HEK293 (cell line): ENCODE results near the gene WFDC1.
A peak's percentile ranks its signal among the peaks of the same experiment; 100 is the strongest.

Experiments
- CTCF ChIA-PET: fragments of 350-600 bp; formaldehyde crosslinking; extraction: SDS; loops from one replicate; lab custom pipeline; 2021; ENCODE audit warnings: antibody characterized with exemption; lab: Yijun Ruan, JAX
- POLR2A ChIA-PET: fragments of 300-600 bp; formaldehyde crosslinking; extraction: SDS; loops from one replicate; lab custom pipeline; 2020; ENCODE audit warnings: antibody characterized with exemption, inconsistent platforms; lab: Yijun Ruan, JAX
- H3K27ac ChIP-seq: fragments of 200-500 bp; sonication (Bioruptor generic); 2 replicates; pipeline ENCODE4 v1.5.1; 2014; ENCODE audit warnings: low read depth, low read length, control low read depth, inconsistent platforms; ENCODE audit errors: extremely low read depth
- H3K36me3 ChIP-seq, 2 experiments: fragments of 200-500 bp in 1 of 2; sonication (Bioruptor generic) in 1 of 2; 1 replicate in 1 of 2; 2 replicates in 1 of 2; pipeline ENCODE4 v1.5.1; 2014 to 2017; ENCODE audit warnings: inconsistent platforms in 2 of 2, low read length in 2 of 2; ENCODE audit not compliant: control insufficient read depth in 2 of 2, insufficient read depth in 1 of 2
- H3K4me1 ChIP-seq: fragments of 200-500 bp; sonication (Bioruptor generic); 2 replicates; pipeline ENCODE4 v1.5.1; 2014; ENCODE audit warnings: mild to moderate bottlenecking, low read length, inconsistent platforms; ENCODE audit not compliant: control insufficient read depth, insufficient read depth
- H3K4me3 ChIP-seq: 2 replicates; pipeline ENCODE4 v1.5.1; 2011; ENCODE audit warnings: low read depth, mild to moderate bottlenecking, control low read depth, low read length, moderate library complexity
- H3K9me3 ChIP-seq: fragments of 200-500 bp; sonication (Bioruptor generic); 2 replicates; pipeline ENCODE4 v1.5.1; 2014; ENCODE audit warnings: low read depth, low read length, inconsistent platforms; ENCODE audit not compliant: control insufficient read depth, insufficient read depth
- IKZF3 ChIP-seq: fragments of 450-650 bp; IDR thresholded peaks from 2 replicates; pipeline ENCODE4 v1.5.0; 2018; ENCODE audit warnings: missing biosample characterization, mild to moderate bottlenecking, missing genetic modification characterization, moderate library complexity
- MEIS1 ChIP-seq: sonication (generic); formaldehyde crosslinking; IDR thresholded peaks from 2 replicates; pipeline ENCODE4 v1.8.1; 2022; ENCODE audit warnings: missing genetic modification reagents, mild to moderate bottlenecking, borderline replicate concordance
- ZNF132 ChIP-seq: fragments of 450-650 bp; formaldehyde crosslinking; IDR thresholded peaks from 2 replicates; pipeline ENCODE4 v1.5.1; 2017; ENCODE audit warnings: missing biosample characterization, missing genetic modification characterization, borderline replicate concordance
- ZNF146 ChIP-seq: fragments of 450-650 bp; formaldehyde crosslinking; IDR thresholded peaks from 2 replicates; pipeline ENCODE4 v1.5.1; 2016; ENCODE audit warnings: missing biosample characterization, missing genetic modification characterization
- ZNF530 ChIP-seq: fragments of 450-650 bp; formaldehyde crosslinking; IDR thresholded peaks from 2 replicates; pipeline ENCODE4 v1.5.1; 2016; ENCODE audit warnings: low read depth, missing biosample characterization, missing genetic modification characterization
- TF ChIP-seq, protein P1 (sequence below): fragments of 450-650 bp; formaldehyde crosslinking; IDR thresholded peaks from 2 replicates; pipeline ENCODE4 v1.5.1; 2016; ENCODE audit warnings: missing biosample characterization, missing genetic modification characterization, borderline replicate concordance
- TF ChIP-seq, protein P2 (sequence below): fragments of 450-650 bp; formaldehyde crosslinking; IDR thresholded peaks from 2 replicates; pipeline ENCODE4 v1.5.1; 2016; ENCODE audit warnings: missing biosample characterization, missing genetic modification characterization, low read depth
- TF ChIP-seq, protein P3 (sequence below): fragments of 450-650 bp; formaldehyde crosslinking; IDR thresholded peaks from 2 replicates; pipeline ENCODE4 v1.5.1; 2016; ENCODE audit warnings: missing biosample characterization, missing genetic modification characterization

The WFDC1 gene

DNA sequence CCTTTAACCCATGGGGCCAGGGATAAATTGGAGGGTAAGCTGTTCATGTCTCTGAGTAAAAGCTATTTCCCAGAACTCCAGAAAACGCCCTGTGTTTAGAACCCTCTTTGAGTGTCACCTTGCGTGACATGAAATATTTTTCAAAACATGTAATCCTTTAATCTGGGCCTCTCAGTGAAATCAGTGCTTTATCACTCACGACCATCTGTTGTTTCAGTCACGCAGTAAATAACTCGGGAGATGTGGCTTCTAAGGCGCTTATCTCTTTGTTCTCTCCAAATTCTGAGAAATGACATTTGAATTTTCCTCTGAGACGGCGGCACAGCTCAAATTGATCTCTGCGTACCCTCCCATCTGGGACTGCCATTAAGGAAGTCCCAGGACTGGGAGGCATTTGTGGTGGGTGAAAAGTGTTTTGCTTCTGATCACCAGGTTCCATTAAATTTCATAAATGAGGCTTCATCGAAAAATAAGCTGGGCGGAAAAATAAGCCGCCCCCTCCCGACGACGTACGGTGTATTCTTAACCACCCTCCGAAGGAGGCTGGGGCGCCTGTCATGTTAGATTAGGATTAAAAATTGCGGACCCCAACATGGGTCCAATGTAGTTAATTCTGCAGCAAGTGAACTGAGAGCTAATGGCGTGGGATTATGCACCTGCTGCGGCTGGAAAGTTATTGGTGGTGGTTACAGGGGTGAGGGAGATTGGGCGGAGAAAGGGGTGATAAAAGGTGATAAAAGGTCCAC lies 12.7 kb downstream of the WFDC1 start (continued):
- TF ChIP-seq, protein P1, sequence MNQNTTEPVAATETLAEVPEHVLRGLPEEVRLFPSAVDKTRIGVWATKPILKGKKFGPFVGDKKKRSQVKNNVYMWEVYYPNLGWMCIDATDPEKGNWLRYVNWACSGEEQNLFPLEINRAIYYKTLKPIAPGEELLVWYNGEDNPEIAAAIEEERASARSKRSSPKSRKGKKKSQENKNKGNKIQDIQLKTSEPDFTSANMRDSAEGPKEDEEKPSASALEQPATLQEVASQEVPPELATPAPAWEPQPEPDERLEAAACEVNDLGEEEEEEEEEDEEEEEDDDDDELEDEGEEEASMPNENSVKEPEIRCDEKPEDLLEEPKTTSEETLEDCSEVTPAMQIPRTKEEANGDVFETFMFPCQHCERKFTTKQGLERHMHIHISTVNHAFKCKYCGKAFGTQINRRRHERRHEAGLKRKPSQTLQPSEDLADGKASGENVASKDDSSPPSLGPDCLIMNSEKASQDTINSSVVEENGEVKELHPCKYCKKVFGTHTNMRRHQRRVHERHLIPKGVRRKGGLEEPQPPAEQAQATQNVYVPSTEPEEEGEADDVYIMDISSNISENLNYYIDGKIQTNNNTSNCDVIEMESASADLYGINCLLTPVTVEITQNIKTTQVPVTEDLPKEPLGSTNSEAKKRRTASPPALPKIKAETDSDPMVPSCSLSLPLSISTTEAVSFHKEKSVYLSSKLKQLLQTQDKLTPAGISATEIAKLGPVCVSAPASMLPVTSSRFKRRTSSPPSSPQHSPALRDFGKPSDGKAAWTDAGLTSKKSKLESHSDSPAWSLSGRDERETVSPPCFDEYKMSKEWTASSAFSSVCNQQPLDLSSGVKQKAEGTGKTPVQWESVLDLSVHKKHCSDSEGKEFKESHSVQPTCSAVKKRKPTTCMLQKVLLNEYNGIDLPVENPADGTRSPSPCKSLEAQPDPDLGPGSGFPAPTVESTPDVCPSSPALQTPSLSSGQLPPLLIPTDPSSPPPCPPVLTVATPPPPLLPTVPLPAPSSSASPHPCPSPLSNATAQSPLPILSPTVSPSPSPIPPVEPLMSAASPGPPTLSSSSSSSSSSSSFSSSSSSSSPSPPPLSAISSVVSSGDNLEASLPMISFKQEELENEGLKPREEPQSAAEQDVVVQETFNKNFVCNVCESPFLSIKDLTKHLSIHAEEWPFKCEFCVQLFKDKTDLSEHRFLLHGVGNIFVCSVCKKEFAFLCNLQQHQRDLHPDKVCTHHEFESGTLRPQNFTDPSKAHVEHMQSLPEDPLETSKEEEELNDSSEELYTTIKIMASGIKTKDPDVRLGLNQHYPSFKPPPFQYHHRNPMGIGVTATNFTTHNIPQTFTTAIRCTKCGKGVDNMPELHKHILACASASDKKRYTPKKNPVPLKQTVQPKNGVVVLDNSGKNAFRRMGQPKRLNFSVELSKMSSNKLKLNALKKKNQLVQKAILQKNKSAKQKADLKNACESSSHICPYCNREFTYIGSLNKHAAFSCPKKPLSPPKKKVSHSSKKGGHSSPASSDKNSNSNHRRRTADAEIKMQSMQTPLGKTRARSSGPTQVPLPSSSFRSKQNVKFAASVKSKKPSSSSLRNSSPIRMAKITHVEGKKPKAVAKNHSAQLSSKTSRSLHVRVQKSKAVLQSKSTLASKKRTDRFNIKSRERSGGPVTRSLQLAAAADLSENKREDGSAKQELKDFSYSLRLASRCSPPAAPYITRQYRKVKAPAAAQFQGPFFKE, result no peak
- TF ChIP-seq IKZF3 (tag by site-specific recombination) (no peak), ZNF530 (tag by site-specific recombination) (no peak)
- TF ChIP-seq, protein P2, sequence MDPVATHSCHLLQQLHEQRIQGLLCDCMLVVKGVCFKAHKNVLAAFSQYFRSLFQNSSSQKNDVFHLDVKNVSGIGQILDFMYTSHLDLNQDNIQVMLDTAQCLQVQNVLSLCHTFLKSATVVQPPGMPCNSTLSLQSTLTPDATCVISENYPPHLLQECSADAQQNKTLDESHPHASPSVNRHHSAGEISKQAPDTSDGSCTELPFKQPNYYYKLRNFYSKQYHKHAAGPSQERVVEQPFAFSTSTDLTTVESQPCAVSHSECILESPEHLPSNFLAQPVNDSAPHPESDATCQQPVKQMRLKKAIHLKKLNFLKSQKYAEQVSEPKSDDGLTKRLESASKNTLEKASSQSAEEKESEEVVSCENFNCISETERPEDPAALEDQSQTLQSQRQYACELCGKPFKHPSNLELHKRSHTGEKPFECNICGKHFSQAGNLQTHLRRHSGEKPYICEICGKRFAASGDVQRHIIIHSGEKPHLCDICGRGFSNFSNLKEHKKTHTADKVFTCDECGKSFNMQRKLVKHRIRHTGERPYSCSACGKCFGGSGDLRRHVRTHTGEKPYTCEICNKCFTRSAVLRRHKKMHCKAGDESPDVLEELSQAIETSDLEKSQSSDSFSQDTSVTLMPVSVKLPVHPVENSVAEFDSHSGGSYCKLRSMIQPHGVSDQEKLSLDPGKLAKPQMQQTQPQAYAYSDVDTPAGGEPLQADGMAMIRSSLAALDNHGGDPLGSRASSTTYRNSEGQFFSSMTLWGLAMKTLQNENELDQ (tag by site-specific recombination), result no peak

DNA sequence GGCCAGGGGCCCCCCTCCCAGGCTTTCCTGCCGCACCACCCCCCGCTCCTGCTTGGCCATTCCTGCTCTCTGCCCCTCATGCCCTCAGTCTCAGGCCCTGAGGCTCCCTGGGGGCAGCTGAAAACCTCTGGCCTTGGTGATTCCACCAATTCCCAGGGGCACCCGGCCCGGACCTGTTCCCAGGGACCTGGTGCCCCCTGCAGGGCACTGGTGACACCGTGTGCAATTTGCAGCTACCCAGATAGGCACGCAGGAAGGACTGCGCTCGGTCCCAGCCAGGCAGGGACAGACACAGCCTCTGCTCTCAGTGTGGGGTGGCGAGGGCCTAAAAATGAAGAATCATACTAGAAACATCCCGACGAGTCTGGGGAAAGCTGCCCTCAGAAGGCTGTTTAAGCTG lies 13.4 kb downstream of the WFDC1 start:
- no peaks in the 10 kb centered on the region for H3K4me1 ChIP-seq
- TF ChIP-seq ZNF132 (tag by site-specific recombination), result no peak
- TF ChIP-seq, protein P3, sequence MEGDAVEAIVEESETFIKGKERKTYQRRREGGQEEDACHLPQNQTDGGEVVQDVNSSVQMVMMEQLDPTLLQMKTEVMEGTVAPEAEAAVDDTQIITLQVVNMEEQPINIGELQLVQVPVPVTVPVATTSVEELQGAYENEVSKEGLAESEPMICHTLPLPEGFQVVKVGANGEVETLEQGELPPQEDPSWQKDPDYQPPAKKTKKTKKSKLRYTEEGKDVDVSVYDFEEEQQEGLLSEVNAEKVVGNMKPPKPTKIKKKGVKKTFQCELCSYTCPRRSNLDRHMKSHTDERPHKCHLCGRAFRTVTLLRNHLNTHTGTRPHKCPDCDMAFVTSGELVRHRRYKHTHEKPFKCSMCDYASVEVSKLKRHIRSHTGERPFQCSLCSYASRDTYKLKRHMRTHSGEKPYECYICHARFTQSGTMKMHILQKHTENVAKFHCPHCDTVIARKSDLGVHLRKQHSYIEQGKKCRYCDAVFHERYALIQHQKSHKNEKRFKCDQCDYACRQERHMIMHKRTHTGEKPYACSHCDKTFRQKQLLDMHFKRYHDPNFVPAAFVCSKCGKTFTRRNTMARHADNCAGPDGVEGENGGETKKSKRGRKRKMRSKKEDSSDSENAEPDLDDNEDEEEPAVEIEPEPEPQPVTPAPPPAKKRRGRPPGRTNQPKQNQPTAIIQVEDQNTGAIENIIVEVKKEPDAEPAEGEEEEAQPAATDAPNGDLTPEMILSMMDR (tag by site-specific recombination), result peak; percentile 70
- ChIA-PET POLR2A (interaction anchor here (0.6 to 1.2 kb wide), 2 partner anchors 31 to 352 kb away, joined by 3 to 4 read pairs; no protein-coding TSS in a partner anchor), CTCF (interaction anchor here (0.5 to 3.4 kb wide), 18 partner anchors 9 to 242 kb away, joined by 3 to 24 read pairs (median 3); partner anchors contain the start of genes ATP2C2, TAF1C and WFDC1)
- no peaks in the 10 kb centered on the region for H3K36me3 ChIP-seq
- no peak overlapping the region for H3K27ac ChIP-seq
- H3K4me3 ChIP-seq, result no peak overlapping the region
- H3K9me3 ChIP-seq, result no peaks in the 10 kb centered on the region

- H3K9me3 ChIP-seq, result no peaks in the 10 kb centered on the region
Measured at GRCh38 chr16:84310642-84311041, 16.0 kb downstream of the WFDC1 start.

More at GRCh38 chr16:84310642-84311041, 16.0 kb downstream of the WFDC1 start:
- TF ChIP-seq ZNF146 (tag by site-specific recombination) (peak; percentile 71; the same call in 1 of the 2 replicates), MEIS1 (no peak)
- Histone ChIP-seq H3K4me1 (no peaks in the 10 kb centered on the region), H3K27ac (no peak overlapping the region), H3K36me3 (no peaks in the 10 kb centered on the region), H3K4me3 (no peak overlapping the region)
- POLR2A ChIA-PET, result no interaction called here
- CTCF ChIA-PET, result no interaction called here
